Panc1 (cell line): ENCODE results near the gene TTLL5. TPM values are rescaled to one million over a fixed set of nuclear protein-coding genes. Genes with fewer than 3 reads are reported as not detected.

Experiments used
- ATAC-seq: fragments of 200-7000 bp; cut with Tn5 transposase; 2 replicates; pipeline ENCODE4 v1.9.1; 2020; ENCODE audit warnings: mild to moderate bottlenecking, moderate library complexity
- BruUV-seq: library from RNA; stranded (reverse); fragments of 400-500 nt; replicated peaks from 2 replicates; lab custom pipeline; 2021; lab: Mats Ljungman, UMichigan
- CTCF ChIA-PET: fragments of 300-600 bp; sonication (Branson Sonifier 250); formaldehyde crosslinking; loops from one replicate; lab custom pipeline; 2022; ENCODE audit warnings: antibody characterized with exemption; lab: Charles Lee
- POLR2A ChIA-PET: fragments of 300-600 bp; sonication (Branson Sonifier 250); formaldehyde crosslinking; loops from one replicate; lab custom pipeline; 2022; ENCODE audit warnings: antibody characterized with exemption; lab: Charles Lee
- DNase-seq: peaks from one replicate; pipeline ENCODE4 v3.0.0-alpha.2; 2010; ENCODE audit warnings: low read depth, low spot score
- H3K27ac ChIP-seq: 2 replicates; pipeline ENCODE4 v1.5.1; 2011; ENCODE audit warnings: mild to moderate bottlenecking, low read length, inconsistent platforms
- H3K27me3 ChIP-seq: fragments of 200-500 bp; sonication (Bioruptor generic); 2 replicates; pipeline ENCODE4 v1.6.0; 2014; ENCODE audit warnings: low read length, inconsistent platforms; ENCODE audit not compliant: control insufficient read depth, insufficient read depth
- H3K36me3 ChIP-seq: fragments of 200-500 bp; sonication (Bioruptor generic); 2 replicates; pipeline ENCODE4 v1.5.1; 2014; ENCODE audit warnings: inconsistent platforms, mild to moderate bottlenecking, low read length, moderate library complexity; ENCODE audit not compliant: control insufficient read depth, insufficient read depth
- H3K4me1 ChIP-seq: 2 replicates; pipeline ENCODE4 v1.5.1; 2011; ENCODE audit warnings: inconsistent platforms, mild to moderate bottlenecking, low read length, moderate library complexity; ENCODE audit not compliant: control insufficient read depth, insufficient read depth
- H3K4me3 ChIP-seq, 2 experiments: 2 replicates each; pipeline ENCODE4 v1.5.1; 2011 to 2012; ENCODE audit warnings: low read depth in 2 of 2, low read length in 2 of 2, mild to moderate bottlenecking in 2 of 2, inconsistent platforms in 1 of 2, moderate library complexity in 1 of 2
- H3K9me3 ChIP-seq: fragments of 200-500 bp; sonication (Bioruptor generic); 2 replicates; pipeline ENCODE4 v1.5.1; 2014; ENCODE audit warnings: low read depth, mild to moderate bottlenecking, inconsistent platforms, low read length, moderate library complexity; ENCODE audit not compliant: control insufficient read depth, insufficient read depth
- POLR2AphosphoS5 ChIP-seq: IDR thresholded peaks from 2 replicates; pipeline ENCODE4 v1.6.1; 2012; ENCODE audit warnings: mild to moderate bottlenecking, low read depth, low read length, moderate library complexity
- SIN3A ChIP-seq: IDR thresholded peaks from 2 replicates; pipeline ENCODE4 v1.6.1; 2012; ENCODE audit warnings: low read depth, mild to moderate bottlenecking, low read length, moderate library complexity, borderline replicate concordance; ENCODE audit not compliant: insufficient read depth
- TCF7L2 ChIP-seq: IDR thresholded peaks from 2 replicates; pipeline ENCODE4 v1.6.1; 2011; ENCODE audit warnings: mild to moderate bottlenecking, low read depth, low read length, inconsistent platforms
- in situ Hi-C: cut with HindIII; loops from 2 replicates; pipeline ENCODE4 v1.10.0; 2016; ENCODE audit warnings: low sequenced_read_pairs, low pct_unique_long_range_greater_than_20kb
- intact Hi-C: fragments of 100-400 bp; cut with micrococcal nuclease; formaldehyde crosslinking; loops from one replicate; pipeline ENCODE4 v1.10.0; 2022; ENCODE audit not compliant: unreplicated experiment
- total RNA-seq: library from RNA; stranded (reverse); gene quantifications from one replicate; pipeline ENCODE4 v1.2.1, GENCODE V29; 2021; ENCODE audit not compliant: unreplicated experiment
- TF ChIP-seq, protein P1 (sequence below): fragments of 450-650 bp; IDR thresholded peaks from 2 replicates; pipeline ENCODE4 v1.5.1; 2017; ENCODE audit warnings: mild to moderate bottlenecking
- TF ChIP-seq, protein P2 (sequence below), 2 experiments: IDR thresholded peaks; 2 replicates each; pipeline ENCODE4 v1.6.1; 2011 to 2012; ENCODE audit warnings: low read depth in 2 of 2, control low read depth in 1 of 2, low read length in 1 of 2, mild to moderate bottlenecking in 1 of 2, moderate library complexity in 1 of 2; ENCODE audit not compliant: insufficient read depth in 1 of 2

TTLL5 gene
- total RNA-seq, 1 experiment from 2014 or later: 23.5 TPM

DNA sequence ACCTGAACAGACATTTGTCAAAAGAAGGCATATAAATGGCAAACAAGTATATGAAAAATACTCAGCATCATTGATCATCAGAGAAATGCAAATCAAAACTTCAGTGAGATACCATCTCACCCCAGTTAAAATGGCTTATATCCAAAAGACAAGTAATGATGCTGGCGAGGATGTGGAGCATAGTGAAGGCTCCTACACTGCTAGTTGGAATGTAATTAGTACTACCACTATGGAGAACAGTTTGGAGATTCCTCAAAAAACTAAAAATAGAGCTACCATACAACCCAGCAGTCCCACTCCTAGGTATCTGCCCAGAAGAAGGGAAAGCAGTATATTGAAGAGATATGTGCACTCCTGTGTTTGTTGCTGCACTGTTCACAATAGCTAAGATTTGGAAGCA is 174.7 kb downstream of the TTLL5 start:
- TF ChIP-seq, protein P1, sequence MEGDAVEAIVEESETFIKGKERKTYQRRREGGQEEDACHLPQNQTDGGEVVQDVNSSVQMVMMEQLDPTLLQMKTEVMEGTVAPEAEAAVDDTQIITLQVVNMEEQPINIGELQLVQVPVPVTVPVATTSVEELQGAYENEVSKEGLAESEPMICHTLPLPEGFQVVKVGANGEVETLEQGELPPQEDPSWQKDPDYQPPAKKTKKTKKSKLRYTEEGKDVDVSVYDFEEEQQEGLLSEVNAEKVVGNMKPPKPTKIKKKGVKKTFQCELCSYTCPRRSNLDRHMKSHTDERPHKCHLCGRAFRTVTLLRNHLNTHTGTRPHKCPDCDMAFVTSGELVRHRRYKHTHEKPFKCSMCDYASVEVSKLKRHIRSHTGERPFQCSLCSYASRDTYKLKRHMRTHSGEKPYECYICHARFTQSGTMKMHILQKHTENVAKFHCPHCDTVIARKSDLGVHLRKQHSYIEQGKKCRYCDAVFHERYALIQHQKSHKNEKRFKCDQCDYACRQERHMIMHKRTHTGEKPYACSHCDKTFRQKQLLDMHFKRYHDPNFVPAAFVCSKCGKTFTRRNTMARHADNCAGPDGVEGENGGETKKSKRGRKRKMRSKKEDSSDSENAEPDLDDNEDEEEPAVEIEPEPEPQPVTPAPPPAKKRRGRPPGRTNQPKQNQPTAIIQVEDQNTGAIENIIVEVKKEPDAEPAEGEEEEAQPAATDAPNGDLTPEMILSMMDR: no peak
- TF ChIP-seq POLR2AphosphoS5 (no peak), TCF7L2 (no peak), SIN3A (no peak)
- TF ChIP-seq, protein P2, sequence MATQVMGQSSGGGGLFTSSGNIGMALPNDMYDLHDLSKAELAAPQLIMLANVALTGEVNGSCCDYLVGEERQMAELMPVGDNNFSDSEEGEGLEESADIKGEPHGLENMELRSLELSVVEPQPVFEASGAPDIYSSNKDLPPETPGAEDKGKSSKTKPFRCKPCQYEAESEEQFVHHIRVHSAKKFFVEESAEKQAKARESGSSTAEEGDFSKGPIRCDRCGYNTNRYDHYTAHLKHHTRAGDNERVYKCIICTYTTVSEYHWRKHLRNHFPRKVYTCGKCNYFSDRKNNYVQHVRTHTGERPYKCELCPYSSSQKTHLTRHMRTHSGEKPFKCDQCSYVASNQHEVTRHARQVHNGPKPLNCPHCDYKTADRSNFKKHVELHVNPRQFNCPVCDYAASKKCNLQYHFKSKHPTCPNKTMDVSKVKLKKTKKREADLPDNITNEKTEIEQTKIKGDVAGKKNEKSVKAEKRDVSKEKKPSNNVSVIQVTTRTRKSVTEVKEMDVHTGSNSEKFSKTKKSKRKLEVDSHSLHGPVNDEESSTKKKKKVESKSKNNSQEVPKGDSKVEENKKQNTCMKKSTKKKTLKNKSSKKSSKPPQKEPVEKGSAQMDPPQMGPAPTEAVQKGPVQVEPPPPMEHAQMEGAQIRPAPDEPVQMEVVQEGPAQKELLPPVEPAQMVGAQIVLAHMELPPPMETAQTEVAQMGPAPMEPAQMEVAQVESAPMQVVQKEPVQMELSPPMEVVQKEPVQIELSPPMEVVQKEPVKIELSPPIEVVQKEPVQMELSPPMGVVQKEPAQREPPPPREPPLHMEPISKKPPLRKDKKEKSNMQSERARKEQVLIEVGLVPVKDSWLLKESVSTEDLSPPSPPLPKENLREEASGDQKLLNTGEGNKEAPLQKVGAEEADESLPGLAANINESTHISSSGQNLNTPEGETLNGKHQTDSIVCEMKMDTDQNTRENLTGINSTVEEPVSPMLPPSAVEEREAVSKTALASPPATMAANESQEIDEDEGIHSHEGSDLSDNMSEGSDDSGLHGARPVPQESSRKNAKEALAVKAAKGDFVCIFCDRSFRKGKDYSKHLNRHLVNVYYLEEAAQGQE (IDR thresholded peaks at IDR 0.05; ENCODE audit: insufficient read depth in 1 of 2, low read depth in 2 of 2, low read length in 1 of 2): no peak
- CTCF ChIA-PET: no interaction called here
- no peaks in the 10 kb centered on the region for H3K36me3 ChIP-seq
- H3K27me3 ChIP-seq: no peaks in the 10 kb centered on the region
- DNase-seq (no peak), ATAC-seq (no peak)
- H3K4me1 ChIP-seq: peaks cover 5% of the 10 kb centered on the region
- no TSS peak for BruUV-seq
- POLR2A ChIA-PET: no interaction called here
- in situ Hi-C loops: no loop called here
- no peak overlapping the region for H3K27ac ChIP-seq
- intact Hi-C loops: no loop called here
- no peak overlapping the region for H3K4me3 ChIP-seq
- H3K9me3 ChIP-seq: no peaks in the 10 kb centered on the region

DNA sequence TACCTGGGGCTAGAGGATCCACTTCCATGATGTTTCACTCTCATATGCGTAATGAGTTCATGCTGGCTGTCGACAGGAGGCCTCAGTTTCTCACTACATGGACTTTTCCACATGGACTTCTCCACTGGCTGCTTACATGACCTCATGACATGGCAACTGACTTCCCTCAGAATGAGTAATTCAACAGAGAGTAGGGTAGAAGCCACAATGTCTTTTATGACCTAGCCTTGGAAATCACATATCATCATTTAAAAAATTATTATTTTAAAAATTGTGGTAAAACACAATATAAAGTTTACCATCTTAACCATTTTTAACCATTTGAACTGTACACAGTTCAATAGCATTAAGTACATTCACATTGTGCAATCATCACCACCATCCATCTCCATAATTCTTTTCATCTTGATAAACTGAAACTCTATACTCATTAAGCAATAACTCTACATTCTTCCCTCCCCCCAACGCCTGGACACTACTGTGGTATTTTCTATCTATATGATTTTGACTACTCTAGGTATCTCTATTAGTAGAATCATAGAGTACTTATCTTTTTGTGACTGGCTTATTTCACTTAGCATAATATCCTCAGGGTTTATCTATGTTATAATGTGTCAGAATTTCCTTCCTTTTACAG is 176.2 kb downstream of the TTLL5 start:
- intact Hi-C loops (no loop called here), in situ Hi-C loops (no loop called here)
- Histone ChIP-seq H3K4me1 (no peaks in the 10 kb centered on the region; the same call in 1 of the 2 replicates), H3K27me3 (no peaks in the 10 kb centered on the region), H3K9me3 (no peaks in the 10 kb centered on the region), H3K27ac (no peak overlapping the region), H3K36me3 (no peaks in the 10 kb centered on the region; the same call in 1 of the 2 replicates), H3K4me3 (no peak overlapping the region)
- CTCF ChIA-PET: no interaction called here
- no TSS peak for BruUV-seq
- ATAC-seq (no peak), DNase-seq (no peak)
- POLR2A ChIA-PET: no interaction called here
- TF ChIP-seq, protein P2 (IDR thresholded peaks at IDR 0.05; ENCODE audit: insufficient read depth in 1 of 2, low read depth in 2 of 2, low read length in 1 of 2): no peak
- no peak for TF ChIP-seq SIN3A
- TF ChIP-seq POLR2AphosphoS5: no peak
- no peak for TF ChIP-seq TCF7L2
- TF ChIP-seq, protein P1: no peak
